Vagina (tissue), 2 donors: Measurements from ENCODE around the gene SFXN3. TPM values are rescaled to one million over a fixed set of nuclear protein-coding genes. Genes with fewer than 3 reads are reported as not detected.

Experiments used
- DNase-seq, 2 donors: peaks; one replicate each; pipeline ENCODE4 v3.0.0-alpha.2; 2017; ENCODE audit errors: extremely low spot score in 2 of 2
- H3K27ac ChIP-seq: fragments of 200-600 bp; sonication (generic); one replicate; pipeline ENCODE4 v1.5.1; 2019
- H3K27me3 ChIP-seq: fragments of 200-600 bp; sonication (generic); one replicate; pipeline ENCODE4 v1.5.1; 2019
- H3K36me3 ChIP-seq, 2 donors: fragments of 200-600 bp; sonication (generic); one replicate each; pipeline ENCODE4 v1.5.1; 2017 to 2019
- H3K4me1 ChIP-seq: fragments of 200-600 bp; sonication (generic); one replicate; pipeline ENCODE4 v1.5.1; 2019
- H3K4me3 ChIP-seq, 2 donors: fragments of 200-600 bp; sonication (generic); 1 replicate in 1 of 2; 2 replicates in 1 of 2; pipeline ENCODE4 v1.5.1; 2016 to 2019
- H3K9me3 ChIP-seq: fragments of 200-600 bp; sonication (generic); one replicate; pipeline ENCODE4 v1.5.1; 2019
- CTCF ChIP-seq, 3 experiments: fragments of 450-650 bp in 2 of 3; fragments of 200-600 bp in 1 of 3; sonication (generic) in 1 of 3; IDR thresholded peaks; one replicate each; pipeline ENCODE4 v1.5.1; 2017 to 2019; ENCODE audit warnings: antibody characterized with exemption in 3 of 3, mild to moderate bottlenecking in 2 of 3, moderate library complexity in 2 of 3
- POLR2A ChIP-seq, 2 donors: fragments of 450-650 bp; IDR thresholded peaks; one replicate each; pipeline ENCODE4 v1.6.1; 2017; ENCODE audit warnings: antibody characterized with exemption in 2 of 2, mild to moderate bottlenecking in 2 of 2, moderate library complexity in 2 of 2
- POLR2AphosphoS5 ChIP-seq, 2 donors: sonication (generic); formaldehyde crosslinking; IDR thresholded peaks; one replicate each; pipeline ENCODE4 v1.9.0; 2017; ENCODE audit warnings: antibody characterized with exemption in 2 of 2, mild to moderate bottlenecking in 2 of 2, low read depth in 1 of 2; ENCODE audit not compliant: insufficient read depth in 1 of 2
- intact Hi-C: fragments of 100-400 bp; cut with DNase I; formaldehyde crosslinking; loops from one replicate; pipeline ENCODE4 v1.15.1; 2023
- total RNA-seq: library from RNA; depleted of rRNA; stranded (reverse); fragments of >200 nt; gene quantifications from one replicate; pipeline ENCODE4 v1.2.3, GENCODE V29; 2016

Gene SFXN3
- total RNA-seq, 1 donor from 2014 or later: 95.0 TPM

- TF ChIP-seq POLR2A (IDR thresholded peaks at IDR 0.05) (no peak), POLR2AphosphoS5 (IDR thresholded peaks at IDR 0.05; ENCODE audit: insufficient read depth in 1 of 2, low read depth in 1 of 2) (peak in 1 of 2 donors; percentile 28)
- H3K27ac ChIP-seq: no peak overlapping the region
- H3K4me1 ChIP-seq: peaks cover 20% of the 10 kb centered on the region
- H3K4me3 ChIP-seq: no peak overlapping the region
- no peaks in the 10 kb centered on the region for H3K9me3 ChIP-seq
- no peaks in the 10 kb centered on the region for H3K27me3 ChIP-seq
- DNase-seq: no peak
- H3K36me3 ChIP-seq: peaks cover 2 to 36% of the 10 kb centered on the region in 2 donors
- intact Hi-C loops: no loop called here
These were observed 23.8 kb upstream of the SFXN3 start for GRCh38 chr10:101007099-101007711.

- no peak for TF ChIP-seq CTCF (IDR thresholded peaks at IDR 0.05)
- no peak for TF ChIP-seq POLR2A (IDR thresholded peaks at IDR 0.05)
- no peak for TF ChIP-seq POLR2AphosphoS5 (IDR thresholded peaks at IDR 0.05; ENCODE audit: insufficient read depth in 1 of 2, low read depth in 1 of 2)
- H3K4me3 ChIP-seq: no peak overlapping the region
- peaks cover 2 to 34% of the 10 kb centered on the region in 2 donors for H3K36me3 ChIP-seq
- no peaks in the 10 kb centered on the region for H3K9me3 ChIP-seq
- H3K4me1 ChIP-seq: peaks cover 22% of the 10 kb centered on the region
- peak overlapping the region; percentile 56 for H3K27ac ChIP-seq
- DNase-seq: no peak
- no peaks in the 10 kb centered on the region for H3K27me3 ChIP-seq
- intact Hi-C loops: no loop called here
These were observed 22.9 kb upstream of the SFXN3 start for GRCh38 chr10:101007915-101008822.

GRCh38 chr10:101008823-101009423 lies 22.1 kb upstream of the SFXN3 start:
- TF ChIP-seq CTCF (IDR thresholded peaks at IDR 0.05) (no peak), POLR2AphosphoS5 (IDR thresholded peaks at IDR 0.05; ENCODE audit: insufficient read depth in 1 of 2, low read depth in 1 of 2) (no peak), POLR2A (IDR thresholded peaks at IDR 0.05) (no peak)
- Histone ChIP-seq H3K27me3 (no peaks in the 10 kb centered on the region), H3K27ac (no peak overlapping the region), H3K4me3 (no peak overlapping the region), H3K4me1 (peaks cover 27% of the 10 kb centered on the region), H3K9me3 (no peaks in the 10 kb centered on the region), H3K36me3 (peaks cover 2 to 27% of the 10 kb centered on the region in 2 donors)
- DNase-seq: no peak
- intact Hi-C loops: no loop called here

- Histone ChIP-seq H3K4me1 (peaks cover 27% of the 10 kb centered on the region), H3K27ac (no peak overlapping the region), H3K4me3 (no peak overlapping the region), H3K36me3 (peaks cover 2 to 21% of the 10 kb centered on the region in 2 donors), H3K27me3 (no peaks in the 10 kb centered on the region), H3K9me3 (no peaks in the 10 kb centered on the region)
- DNase-seq: no peak
- TF ChIP-seq POLR2A (IDR thresholded peaks at IDR 0.05): no peak
- TF ChIP-seq POLR2AphosphoS5 (IDR thresholded peaks at IDR 0.05; ENCODE audit: insufficient read depth in 1 of 2, low read depth in 1 of 2): no peak
- TF ChIP-seq CTCF (IDR thresholded peaks at IDR 0.05): no peak
- intact Hi-C loops: no loop called here
These were observed 20.7 kb upstream of the SFXN3 start for GRCh38 chr10:101010329-101010728.
